Tibial artery (tissue), 4 donors: ENCODE measurements around the gene PCDH11X.
A peak's percentile ranks its signal among the peaks of the same experiment; 100 is the strongest.
"Not testable (repeated sequence)": the region's sequence is repeated elsewhere in the genome, so short reads cannot be mapped to it uniquely, and the experiment has no call there.

Experiments
- DNase-seq, 2 donors: peaks; one replicate each; pipeline ENCODE4 v3.0.0-alpha.2; 2019
- H3K27ac ChIP-seq, 2 donors: fragments of 200-600 bp; sonication (generic) in 1 of 2; 1 replicate in 1 of 2; 2 replicates in 1 of 2; pipeline ENCODE4 v1.5.1; 2018 to 2019; ENCODE audit warnings: mild to moderate bottlenecking in 1 of 2
- H3K27me3 ChIP-seq, 2 donors: fragments of 200-600 bp; sonication (generic) in 1 of 2; one replicate each; pipeline versions ENCODE4 v1.5.1 to v1.6.0; 2016 to 2019
- H3K36me3 ChIP-seq, 3 donors: fragments of 200-600 bp; sonication (generic) in 2 of 3; one replicate each; pipeline ENCODE4 v1.5.1; 2016 to 2019; ENCODE audit warnings: mild to moderate bottlenecking in 2 of 3
- H3K4me1 ChIP-seq, 4 donors: fragments of 200-600 bp; sonication (generic) in 2 of 4; 1 replicate in 3 of 4; 2 replicates in 1 of 4; pipeline ENCODE4 v1.5.1; 2016 to 2019
- H3K4me3 ChIP-seq, 2 donors: fragments of 200-600 bp; sonication (generic) in 1 of 2; 1 replicate in 1 of 2; 2 replicates in 1 of 2; pipeline ENCODE4 v1.5.1; 2018 to 2019; ENCODE audit warnings: mild to moderate bottlenecking in 2 of 2
- H3K9me3 ChIP-seq, 3 donors: fragments of 200-600 bp; sonication (generic) in 1 of 3; one replicate each; pipeline ENCODE4 v1.5.1; 2016 to 2019
- intact Hi-C: fragments of 100-400 bp; cut with DNase I; formaldehyde crosslinking; loops from one replicate; pipeline ENCODE4 v1.15.0; 2023; ENCODE audit warnings: low total_unique reads

The PCDH11X gene

GRCh38 chrX:91779135-91779534, at the start of gene PCDH11X:
TSS of gene PCDH11X (plus strand) at chrX:91779375. CDS start at chrX:91835505, 56,130 bp downstream.
- H3K27me3 ChIP-seq, H3K9me3 ChIP-seq, H3K36me3 ChIP-seq, H3K4me1 ChIP-seq, intact Hi-C loops, H3K27ac ChIP-seq: not testable (repeated sequence)
- peak within 1 kb of the TSS; percentile 38 to 43 for H3K4me3 ChIP-seq
- DNase-seq, result peak; percentile 21 to 77

- H3K4me1 ChIP-seq, intact Hi-C loops, DNase-seq, H3K27ac ChIP-seq, H3K9me3 ChIP-seq, H3K27me3 ChIP-seq, H3K36me3 ChIP-seq, H3K4me3 ChIP-seq: not testable (repeated sequence)
These were observed 31.7 kb upstream of the PCDH11X start for GRCh38 chrX:91747446-91747845.

- H3K4me1 ChIP-seq, H3K9me3 ChIP-seq, H3K36me3 ChIP-seq, H3K27me3 ChIP-seq, H3K27ac ChIP-seq, intact Hi-C loops, H3K4me3 ChIP-seq, DNase-seq: not testable (repeated sequence)
These were observed 26.2 kb upstream of the PCDH11X start for GRCh38 chrX:91753022-91753421.

- H3K36me3 ChIP-seq, H3K27me3 ChIP-seq, H3K27ac ChIP-seq, H3K9me3 ChIP-seq, DNase-seq, H3K4me3 ChIP-seq, H3K4me1 ChIP-seq, intact Hi-C loops: not testable (repeated sequence)
These were observed 8.3 kb upstream of the PCDH11X start for GRCh38 chrX:91770619-91771488.

GRCh38 chrX:91773943-91774342, 5.2 kb upstream of the PCDH11X start:
- intact Hi-C loops, H3K4me3 ChIP-seq, H3K4me1 ChIP-seq, DNase-seq, H3K27me3 ChIP-seq, H3K36me3 ChIP-seq, H3K9me3 ChIP-seq, H3K27ac ChIP-seq: not testable (repeated sequence)

- H3K27ac ChIP-seq, DNase-seq, H3K36me3 ChIP-seq, H3K4me1 ChIP-seq, H3K27me3 ChIP-seq, intact Hi-C loops, H3K9me3 ChIP-seq: not testable (repeated sequence)
- peak overlapping the region; percentile 38 to 43 for H3K4me3 ChIP-seq
These were observed 833 bp downstream of the PCDH11X start for GRCh38 chrX:91780008-91780407.

GRCh38 chrX:91780698-91781097, 1.5 kb downstream of the PCDH11X start:
- DNase-seq, H3K4me1 ChIP-seq: not testable (repeated sequence)

GRCh38 chrX:91781553-91782298, 2.6 kb downstream of the PCDH11X start:
- H3K4me1 ChIP-seq, H3K27ac ChIP-seq, H3K27me3 ChIP-seq, DNase-seq, H3K9me3 ChIP-seq, H3K36me3 ChIP-seq, intact Hi-C loops: not testable (repeated sequence)
- H3K4me3 ChIP-seq, result peak overlapping the region; percentile 38 to 43

More at GRCh38 chrX:91780698-91781097, 1.5 kb downstream of the PCDH11X start:
- H3K9me3 ChIP-seq, H3K36me3 ChIP-seq, intact Hi-C loops, H3K27ac ChIP-seq, H3K27me3 ChIP-seq: not testable (repeated sequence)
- H3K4me3 ChIP-seq, result peak overlapping the region; percentile 38 to 43

- H3K9me3 ChIP-seq, H3K4me1 ChIP-seq, DNase-seq, H3K27me3 ChIP-seq, intact Hi-C loops, H3K36me3 ChIP-seq, H3K27ac ChIP-seq: not testable (repeated sequence)
- peak overlapping the region in 1 of 2 donors; percentile 10 for H3K4me3 ChIP-seq
These were observed 3.6 kb downstream of the PCDH11X start for GRCh38 chrX:91782825-91783224.

- H3K4me3 ChIP-seq, H3K27me3 ChIP-seq, intact Hi-C loops, H3K27ac ChIP-seq, H3K4me1 ChIP-seq, DNase-seq, H3K36me3 ChIP-seq, H3K9me3 ChIP-seq: not testable (repeated sequence)
These were observed 38.4 kb downstream of the PCDH11X start for GRCh38 chrX:91817537-91817936.

- H3K9me3 ChIP-seq, intact Hi-C loops, H3K27ac ChIP-seq, H3K4me3 ChIP-seq, H3K4me1 ChIP-seq, H3K36me3 ChIP-seq, H3K27me3 ChIP-seq: not testable (repeated sequence)
- peak in 1 of 2 donors; percentile 20 for DNase-seq
These were observed 46.1 kb downstream of the PCDH11X start for GRCh38 chrX:91825321-91825720.
